Ammon's horn (tissue), 1 donor: ENCODE measurements around the gene STRIP1.
"Not testable (repeated sequence)": the region's sequence is repeated elsewhere in the genome, so short reads cannot be mapped to it uniquely, and the experiment has no call there.

Source experiments
- DNase-seq: peaks from one replicate; pipeline ENCODE4 v3.0.0-alpha.2; 2016; ENCODE audit warnings: low spot score

STRIP1 gene

DNA sequence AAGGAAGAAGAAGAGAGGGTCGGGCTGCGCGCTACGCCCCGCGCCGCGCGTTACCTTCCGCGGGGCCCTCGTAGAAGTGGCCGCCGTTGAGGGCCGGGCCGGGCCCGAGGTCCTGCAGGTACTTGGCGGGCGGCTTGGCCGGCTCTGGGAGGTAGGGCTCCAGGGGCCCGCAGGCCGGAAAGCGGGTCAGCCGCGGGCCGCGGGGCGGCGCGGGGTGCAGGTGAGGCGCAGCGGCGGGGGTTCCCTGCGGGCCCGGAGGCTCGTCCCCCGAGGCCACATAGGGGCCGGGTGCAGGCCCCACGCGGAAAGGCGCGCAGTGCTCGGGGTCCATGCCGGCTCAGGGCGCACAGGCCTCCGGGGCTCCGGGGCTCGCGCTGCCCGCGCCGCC, 35.9 kb downstream of the STRIP1 start:
- DNase-seq, result no peak

DNA sequence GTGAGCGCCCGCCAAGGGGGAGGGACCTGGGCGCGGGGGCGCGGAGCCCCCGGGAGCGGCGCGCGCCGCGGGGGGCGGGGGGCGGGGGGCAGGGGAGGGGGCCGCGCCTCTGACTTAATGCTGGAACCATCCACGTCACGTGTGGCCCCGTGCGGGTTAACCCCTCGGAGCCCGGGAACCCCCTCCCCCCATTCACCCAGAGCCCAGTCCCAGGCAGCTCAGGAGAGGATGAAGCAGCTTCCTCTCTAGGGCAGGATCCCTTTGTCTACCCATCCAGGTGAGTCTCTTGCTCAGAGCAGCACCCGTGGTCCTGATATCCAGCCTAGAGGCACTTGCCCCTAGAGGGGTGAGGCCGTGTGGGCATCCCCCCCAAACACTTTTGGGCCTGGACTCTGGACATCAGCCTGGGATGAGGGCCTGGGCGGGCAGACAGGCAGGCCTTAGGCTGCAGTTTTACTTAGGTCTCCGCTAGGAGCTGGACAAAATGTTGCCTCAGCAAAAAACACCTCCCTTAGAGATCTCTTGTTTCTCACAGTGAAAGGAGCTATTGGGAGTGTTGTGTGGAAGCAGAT, 36.3 kb downstream of the STRIP1 start, which contains the start of gene ALX3:
ALX3 (minus strand) TSS at position 2 of the 572 bp plus-strand sequence. CDS start 60 bp downstream, outside the sequence.
- DNase-seq, result no peak

DNA sequence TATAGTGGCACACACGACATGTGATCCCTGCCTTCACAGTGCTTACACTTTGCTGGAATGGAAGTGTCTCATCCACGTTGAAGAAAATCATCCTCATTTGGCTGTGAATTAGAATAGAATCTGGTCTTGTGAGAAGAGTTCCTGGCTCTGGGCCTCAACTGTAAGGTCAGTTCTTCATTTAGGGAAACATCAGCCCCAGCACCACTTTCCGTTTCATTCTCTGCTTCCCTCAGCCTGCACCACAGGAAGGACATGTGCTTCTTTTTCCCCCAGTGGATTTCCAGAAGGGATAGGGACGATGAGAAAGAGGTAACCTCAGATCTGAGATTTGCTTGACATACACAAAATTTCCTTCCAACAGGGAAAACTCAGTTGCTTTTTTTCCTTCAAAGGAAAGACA, 39.7 kb downstream of the STRIP1 start:
- no peak for DNase-seq

DNA sequence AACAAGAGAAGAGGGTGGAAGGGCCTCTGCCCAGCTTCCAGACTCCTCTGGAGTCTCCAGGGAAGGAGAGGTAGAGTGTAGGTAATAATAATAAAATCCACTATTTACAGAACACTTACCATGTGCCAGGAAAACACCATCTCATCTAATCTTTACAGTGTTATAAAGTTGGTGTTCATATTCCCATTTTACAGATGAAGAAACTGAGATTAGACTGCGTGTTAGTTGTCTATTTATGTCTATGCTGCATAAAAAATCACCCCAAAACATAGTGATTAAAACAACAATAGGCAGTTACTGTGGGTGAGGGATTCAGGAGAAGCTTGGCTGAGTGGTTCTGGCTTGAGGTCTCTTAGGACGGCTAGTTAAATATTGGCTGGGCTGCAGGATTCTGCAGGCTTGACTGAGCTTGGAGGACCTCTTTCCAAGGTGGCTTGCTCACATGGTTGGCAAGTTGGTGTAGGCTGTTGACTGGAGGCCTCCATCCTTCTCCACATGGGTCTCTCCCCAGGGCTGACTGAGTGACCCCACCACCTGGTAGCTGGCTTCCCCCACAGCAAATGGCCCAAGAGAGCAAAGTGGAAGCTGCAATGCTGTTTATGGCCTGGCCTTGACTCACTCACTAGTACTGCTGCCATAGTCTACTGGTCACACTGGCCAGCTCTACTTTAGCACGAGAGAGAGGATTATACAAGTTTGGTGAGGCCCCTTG, 42.5 kb downstream of the STRIP1 start:
- DNase-seq, result no peak

DNA sequence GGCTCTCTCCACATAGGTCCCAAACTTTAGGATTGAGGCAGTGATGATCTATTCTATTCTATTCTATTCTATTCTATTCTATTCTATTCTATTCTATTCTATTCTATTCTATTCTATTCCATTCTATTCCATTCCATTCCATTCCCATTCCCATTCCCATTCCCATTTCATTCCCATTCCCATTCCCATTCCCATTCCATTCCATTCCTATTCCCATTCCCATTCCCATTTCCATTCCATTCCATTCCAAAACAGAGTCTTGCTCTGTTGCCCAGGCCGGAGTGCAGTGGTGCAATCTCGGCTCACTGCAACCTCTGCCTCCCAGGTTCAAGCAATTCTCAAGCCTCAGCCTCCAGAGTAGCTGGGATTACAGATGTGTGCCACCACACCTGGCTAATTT, 45.6 kb downstream of the STRIP1 start:
- not testable (repeated sequence) for DNase-seq

DNA sequence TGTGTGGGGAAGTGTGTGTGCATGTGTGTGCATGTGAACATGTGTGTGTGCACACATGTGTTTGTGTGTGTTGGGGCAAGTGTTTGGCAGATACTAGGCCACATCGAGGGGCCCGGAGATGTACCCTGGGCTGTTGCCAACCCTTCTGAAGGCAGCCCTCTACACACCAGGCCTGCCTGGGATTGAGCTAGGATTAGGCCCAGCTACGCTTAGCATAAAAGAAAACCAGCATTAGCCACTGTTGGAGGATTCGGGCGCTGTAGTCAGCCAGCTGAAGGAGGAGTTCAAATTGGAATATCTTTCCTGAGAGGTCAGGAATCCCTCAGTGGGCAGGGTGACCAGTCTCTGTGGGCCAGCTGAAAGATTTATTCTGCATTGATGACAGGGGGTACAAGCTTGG, 46.6 kb downstream of the STRIP1 start:
- no peak for DNase-seq

DNA sequence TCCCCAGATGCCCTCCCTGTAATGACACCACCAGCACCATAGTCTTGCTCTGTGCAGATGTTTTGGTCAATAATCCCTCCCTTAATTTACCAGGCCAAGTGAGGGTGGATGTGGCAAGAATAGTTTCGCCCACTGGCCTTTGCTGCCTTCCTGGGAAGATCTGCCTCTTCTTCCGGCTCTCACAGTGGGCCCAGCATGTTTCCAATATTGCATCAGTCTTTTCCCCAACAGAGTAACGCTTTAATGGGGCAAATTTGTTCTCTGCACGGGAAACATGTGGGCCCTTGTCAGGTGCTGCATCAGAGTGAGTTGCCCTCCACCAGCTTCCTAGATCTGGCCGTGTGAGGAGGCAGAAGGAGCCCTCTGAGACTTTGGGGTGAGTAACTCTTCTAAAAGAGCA, 48.1 kb downstream of the STRIP1 start:
- DNase-seq, result no peak

DNA sequence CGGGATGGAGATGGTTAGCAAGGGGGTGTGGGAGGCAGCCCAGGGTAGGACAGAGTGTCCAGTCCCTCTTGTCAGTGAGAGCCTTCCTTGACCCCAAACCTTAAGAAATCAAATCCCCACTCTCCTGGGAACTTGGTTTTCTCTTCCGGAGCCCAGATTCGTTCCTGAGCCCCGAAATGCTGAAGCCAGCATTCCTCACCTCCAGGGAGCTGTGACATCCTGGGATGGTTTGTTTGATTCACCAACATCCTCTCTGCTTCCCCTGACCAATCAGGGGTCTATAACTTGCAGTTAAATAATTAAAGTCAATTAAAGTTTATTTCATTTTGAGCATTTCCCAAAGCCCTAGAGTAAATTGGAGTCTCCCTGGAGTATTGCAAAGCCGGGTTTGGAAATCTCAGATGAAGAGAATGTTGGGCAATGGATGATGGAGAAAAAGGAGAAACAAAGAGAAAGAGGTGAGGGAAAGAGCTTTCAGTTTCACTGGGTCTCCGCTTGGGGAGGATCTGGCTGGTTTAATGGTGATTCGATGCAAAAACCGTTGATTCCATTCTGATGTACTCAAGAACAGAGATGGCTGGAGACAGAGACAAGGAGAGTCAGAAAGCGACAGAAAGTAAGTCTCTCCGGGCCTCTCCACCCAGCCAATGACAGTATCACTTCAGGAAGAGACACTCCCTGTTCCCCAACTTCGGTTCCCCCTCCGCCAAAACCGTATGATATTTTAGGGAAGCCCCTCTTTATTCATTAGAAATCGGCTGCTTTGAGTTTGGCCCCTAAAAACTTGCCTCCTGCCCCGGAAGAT, 48.8 kb downstream of the STRIP1 start:
- DNase-seq, result no peak

DNA sequence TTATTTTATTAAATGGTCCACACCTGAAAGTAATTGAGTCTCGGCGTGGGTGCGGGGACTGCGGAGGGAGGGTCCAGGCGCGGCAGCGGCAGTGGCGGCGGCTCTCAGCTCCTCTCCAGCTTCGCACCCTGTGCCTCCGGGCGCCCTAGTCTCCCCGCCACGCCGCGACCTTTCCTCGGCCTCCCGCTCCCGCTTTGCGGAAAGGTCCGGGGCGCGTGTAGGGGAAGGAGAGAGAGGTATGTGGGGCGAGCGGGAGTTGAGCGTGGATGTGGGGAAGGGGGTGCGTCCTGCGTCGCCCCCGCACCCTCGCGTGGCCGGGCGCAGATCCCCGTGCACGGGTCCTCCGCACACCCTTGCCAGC, 49.4 kb downstream of the STRIP1 start:
- DNase-seq, result no peak

DNA sequence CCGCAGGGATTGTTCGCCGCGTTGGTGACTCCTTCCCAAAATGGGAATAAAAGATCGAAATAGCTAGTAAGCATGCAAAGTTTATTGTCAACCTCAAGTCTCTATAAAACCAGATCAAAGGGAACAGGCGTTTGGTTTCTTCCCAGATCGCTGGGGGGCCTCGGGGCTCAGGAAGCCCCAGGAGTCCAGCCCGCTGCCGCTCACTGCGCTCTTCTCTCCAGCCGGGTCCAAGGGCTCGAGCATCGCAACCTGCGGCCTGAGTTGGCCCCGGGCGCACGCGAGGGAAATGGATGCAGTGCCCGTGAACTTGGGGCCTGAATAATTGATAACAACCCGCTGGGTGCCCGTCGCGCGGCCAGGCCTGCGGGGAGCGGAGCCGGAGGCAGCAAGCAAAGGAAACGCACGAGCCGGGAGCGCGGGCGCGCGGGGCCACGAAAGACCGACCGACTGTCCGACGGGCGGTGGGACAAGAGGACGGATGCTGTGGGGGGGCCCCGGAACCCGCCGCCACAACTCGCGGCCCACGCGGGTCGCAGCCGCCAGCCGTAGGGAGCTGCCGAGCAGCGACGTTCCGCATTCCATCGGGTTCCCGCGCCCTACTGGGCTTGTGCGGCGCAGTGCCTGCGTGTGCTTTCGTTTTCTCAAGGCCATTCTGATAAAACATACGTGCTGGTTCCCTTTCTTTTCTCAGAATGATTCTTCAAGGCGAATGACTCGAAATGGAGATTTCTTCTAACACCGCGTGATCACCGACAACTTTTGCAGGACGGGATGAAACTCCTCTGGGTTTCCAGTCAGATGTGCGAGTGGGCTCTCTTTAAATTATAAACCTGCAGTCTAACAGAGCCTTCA, 50.0 kb downstream of the STRIP1 start:
- DNase-seq, result peak; percentile 43

DNA sequence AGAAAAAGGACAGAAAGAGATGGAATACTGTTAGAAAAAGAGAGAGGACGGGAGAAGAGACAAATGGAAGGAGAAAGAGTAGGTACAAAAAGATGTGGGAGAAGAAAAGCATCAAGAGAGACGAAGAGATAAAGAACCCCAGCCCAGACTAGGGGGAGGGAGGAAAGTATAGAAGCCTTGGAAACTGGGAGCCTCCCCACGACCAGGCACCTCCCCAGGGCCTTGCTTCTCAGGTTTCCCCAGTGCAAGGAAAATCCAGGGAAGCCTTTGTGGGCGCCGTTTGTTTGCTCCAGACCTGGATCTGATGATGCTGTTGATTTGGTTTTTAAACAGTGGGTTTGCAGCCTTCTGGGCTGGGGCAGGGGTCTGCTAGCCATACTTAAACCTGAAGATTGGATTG, 51.2 kb downstream of the STRIP1 start:
- DNase-seq, result no peak

DNA sequence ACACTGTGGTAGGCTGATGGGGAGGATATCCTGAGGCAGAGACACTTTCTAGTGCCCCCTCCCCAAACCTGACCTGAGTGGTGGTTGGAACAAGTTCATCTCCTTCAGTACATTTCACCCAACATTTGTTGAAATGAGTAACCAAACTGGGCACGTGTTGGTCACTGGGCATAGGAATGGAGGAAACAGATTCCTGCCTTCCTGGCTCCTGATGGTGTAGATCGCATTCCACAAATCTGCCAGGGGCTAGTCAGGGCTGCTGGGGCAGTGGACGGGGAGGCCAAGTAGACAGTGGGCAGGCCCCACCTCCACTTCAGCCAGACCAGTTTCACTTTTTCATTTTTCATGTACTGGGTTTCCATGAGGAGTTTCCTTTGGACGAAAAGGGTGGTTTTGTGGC, 52.5 kb downstream of the STRIP1 start:
- no peak for DNase-seq

DNA sequence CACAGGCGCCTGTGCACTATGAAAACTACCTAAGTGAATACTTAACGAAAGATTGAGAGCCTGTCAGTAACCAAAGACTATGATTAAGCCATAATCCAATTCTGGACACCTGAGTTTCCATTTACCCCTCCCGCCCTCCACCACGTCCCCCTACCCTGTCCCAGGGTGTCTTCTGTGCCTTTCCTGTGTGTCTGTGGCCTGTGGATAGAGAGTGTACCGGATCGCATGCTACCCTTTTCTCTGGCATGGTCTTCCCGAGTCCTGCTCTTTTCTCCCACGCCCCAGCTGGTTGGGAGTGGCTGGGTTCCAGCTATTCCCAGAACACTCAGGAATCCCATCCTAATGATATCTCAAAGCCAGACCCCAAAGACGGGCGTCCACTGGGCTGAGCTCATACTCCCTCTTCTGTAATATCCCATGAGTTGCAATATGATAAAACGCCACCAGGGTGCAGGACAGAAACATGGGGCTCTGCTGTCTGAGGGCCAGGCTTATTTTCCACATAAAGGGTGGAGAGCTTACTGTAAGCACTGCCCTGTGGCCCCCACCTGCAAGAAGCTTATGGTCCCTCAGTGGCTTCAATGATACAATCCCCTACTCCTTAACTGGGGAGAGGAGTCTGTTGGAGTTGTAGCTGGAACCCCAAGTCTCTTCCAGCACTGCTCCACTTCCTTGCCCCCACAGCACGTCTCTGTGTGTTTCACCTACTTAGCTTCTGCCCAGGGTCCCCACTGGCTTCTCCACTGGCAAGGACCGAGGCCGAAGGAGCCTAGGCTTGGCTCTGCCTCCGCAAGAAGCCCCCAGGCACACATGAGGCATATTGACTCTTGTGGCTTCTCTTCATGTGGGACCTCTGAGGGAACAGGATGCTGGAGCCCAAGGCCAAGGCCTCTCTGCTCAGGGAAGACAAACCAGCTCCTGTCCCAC, 53.7 kb downstream of the STRIP1 start:
- peak; percentile 60 for DNase-seq

DNA sequence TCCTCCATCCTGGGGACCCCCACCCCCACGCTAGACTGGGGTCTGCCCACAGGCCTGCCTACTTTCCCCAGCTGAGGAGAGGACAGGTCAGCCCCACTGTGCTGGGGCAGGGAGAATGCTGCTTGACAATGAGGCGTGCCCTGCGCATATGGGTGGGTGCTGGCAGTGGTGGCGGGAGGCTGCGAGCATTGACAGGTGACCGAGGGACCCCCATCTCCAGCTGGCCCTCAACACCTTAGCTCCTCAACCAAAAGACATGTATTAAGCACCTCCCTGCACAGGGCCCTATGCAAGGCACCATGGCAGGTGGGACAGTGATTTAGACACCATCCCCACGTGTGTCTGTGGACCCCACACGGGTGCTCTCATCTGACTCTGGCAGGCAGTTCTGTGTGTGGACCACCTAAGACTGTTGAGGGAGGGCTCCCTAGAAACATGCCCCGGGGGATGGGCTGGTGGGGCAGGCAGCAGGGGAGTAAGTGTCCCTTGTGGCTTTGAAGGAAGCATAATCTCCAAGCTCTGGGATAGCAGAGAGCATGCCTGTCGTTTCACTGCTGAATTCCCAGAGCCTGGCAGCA, 54.4 kb downstream of the STRIP1 start:
- no peak for DNase-seq

DNA sequence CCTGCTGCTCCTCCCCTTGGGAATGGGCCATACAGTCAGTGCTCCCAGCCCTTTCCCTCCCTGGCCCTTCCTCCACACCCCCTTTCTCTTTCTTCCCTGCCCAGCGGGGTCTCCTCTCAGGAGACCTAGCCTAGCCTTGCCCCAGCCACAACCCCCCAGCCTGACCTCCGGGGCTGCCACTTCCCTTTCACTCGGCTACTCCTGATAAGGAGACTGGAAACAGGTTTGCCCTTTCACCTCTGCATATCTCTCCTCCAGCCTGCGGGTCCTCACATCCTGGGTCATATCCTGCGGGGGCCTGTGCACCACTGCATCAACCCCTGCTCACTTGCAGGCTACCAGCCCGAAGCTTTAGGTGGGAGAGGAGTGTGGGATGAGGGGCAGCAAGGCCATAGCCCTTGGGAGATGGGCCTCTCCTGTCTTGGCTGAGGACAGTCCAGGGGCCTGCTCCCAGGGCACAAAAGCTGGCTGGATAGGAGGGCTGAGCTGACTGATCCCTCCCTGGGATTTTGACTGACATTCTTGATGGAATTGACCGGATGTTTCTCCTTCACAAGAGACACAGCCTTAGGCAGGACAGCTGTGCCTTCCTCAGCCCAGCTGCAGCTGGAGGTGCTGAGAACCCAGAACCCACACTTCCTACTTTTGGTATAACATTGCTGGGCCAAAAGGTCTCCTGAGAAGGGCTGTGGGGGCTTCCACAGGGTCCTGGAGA, 55.3 kb downstream of the STRIP1 start:
- DNase-seq, result no peak

DNA sequence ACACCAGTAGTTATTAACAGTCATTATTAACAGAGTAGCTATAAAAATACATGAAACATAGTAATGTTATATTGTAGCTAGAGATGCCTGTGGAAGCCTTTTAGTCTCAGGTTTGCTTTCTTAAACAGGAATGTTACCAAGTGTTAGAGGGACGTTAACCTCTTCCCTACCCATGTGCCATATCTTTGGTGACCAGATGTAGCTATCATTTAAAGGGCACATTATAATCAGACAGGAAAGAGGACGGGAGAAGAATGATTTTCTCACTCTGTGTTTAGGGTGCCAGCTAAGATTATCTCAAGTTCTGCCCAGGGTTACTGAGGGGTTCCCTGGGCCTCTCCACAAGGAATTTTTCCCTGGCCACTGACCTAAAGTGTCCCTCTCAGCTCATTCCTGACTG, 57.0 kb downstream of the STRIP1 start:
- DNase-seq, result no peak

DNA sequence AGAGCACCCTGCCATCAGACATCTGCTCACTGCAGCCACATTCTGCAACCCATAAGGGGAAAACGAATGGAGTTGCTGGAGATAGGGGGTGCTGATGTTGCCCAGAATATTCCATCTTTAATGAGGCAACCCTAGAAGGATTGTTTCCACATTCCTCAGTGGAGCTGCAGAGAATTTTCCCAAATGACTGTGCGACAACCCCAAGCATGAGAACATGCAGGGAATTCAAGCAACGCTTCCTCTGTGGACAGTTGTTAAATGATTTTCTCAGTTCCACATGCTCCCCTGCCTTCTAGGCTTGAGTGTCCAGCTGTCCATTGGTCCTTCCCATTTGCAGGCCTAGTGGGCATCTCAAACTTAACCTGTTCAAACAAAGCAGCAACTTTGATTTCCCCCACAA, 57.4 kb downstream of the STRIP1 start:
- no peak for DNase-seq

DNA sequence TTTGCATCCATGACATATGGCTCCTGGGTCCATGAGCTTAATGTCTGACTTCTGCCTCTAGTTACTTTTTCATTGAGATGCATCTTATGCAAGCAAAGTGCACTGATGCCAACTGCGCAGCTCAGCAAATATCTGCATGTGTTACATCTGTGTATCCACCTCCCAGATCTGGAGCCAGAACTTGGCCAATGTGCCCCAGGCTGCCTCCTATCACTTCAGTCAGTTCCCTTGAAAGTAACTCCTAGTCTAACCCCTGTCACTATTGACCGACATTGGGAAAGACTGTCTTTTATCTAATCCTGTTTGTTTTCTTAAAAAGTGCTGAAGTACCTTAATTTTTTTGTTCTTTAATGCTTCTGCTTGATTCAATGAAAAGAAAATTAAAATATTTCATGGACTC, 58.6 kb downstream of the STRIP1 start:
- no peak for DNase-seq

DNA sequence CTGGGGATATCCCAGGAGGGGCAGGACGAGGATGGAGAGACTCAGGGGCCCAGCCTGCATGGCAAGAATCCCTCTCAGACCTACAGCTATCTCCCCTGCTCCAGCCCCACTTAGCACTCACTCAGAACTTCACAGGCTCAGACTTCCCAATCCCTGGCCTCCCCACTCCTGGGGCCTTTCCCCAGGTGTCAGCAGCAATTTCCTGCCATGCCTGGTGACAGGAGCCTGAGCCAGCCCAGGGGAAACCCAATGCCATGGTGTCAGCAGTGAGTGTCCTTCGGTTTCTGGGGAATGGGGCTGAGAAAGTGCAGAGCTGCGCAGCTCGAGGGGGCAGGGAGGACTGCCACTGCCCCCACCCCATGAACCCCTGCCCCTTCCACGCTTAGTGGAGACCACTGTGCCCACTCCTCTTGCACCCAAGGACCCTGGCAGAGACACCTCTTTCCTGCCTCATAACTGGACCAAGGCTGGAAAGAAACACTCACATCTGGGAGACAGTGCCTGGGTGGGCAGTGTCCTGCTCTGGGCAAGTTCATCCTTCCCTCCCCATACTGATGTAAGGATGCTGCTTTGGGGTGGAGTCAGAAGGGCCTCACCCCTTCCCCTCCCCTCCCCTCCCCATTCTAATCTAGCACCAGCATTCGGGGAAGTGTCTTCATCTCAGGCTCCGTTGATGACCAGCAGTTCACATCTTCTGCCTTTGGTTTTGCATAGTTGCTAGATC, 60.7 kb downstream of the STRIP1 start:
- no peak for DNase-seq
